Urinary bladder (tissue), 4 donors: ENCODE data around the gene SYNPR. TPM values are rescaled to one million over a fixed set of nuclear protein-coding genes. Genes with fewer than 3 reads are reported as not detected.

Source experiments
- DNase-seq: peaks from one replicate; pipeline ENCODE4 v3.0.0-alpha.2; 2015; ENCODE audit errors: extremely low spot score
- H3K27ac ChIP-seq: one replicate; pipeline ENCODE4 v1.5.1; 2013; ENCODE audit warnings: low read depth, mild to moderate bottlenecking, moderate library complexity
- H3K36me3 ChIP-seq: one replicate; pipeline ENCODE4 v1.6.1; 2013; ENCODE audit warnings: mild to moderate bottlenecking, moderate library complexity; ENCODE audit not compliant: insufficient read depth
- H3K4me1 ChIP-seq: one replicate; pipeline ENCODE4 v1.6.1; 2013; ENCODE audit warnings: mild to moderate bottlenecking, moderate library complexity; ENCODE audit not compliant: insufficient read depth
- H3K4me3 ChIP-seq: one replicate; pipeline ENCODE4 v1.5.1; 2013; ENCODE audit warnings: low read depth, low read length
- WGBS: extraction: QIAGEN DNeasy Blood & Tissue Kit; methylation state at CpG from one replicate; pipeline ENCODE4 v1.1.7; 2013; 5-methylcytosine and 5-hydroxymethylcytosine counted together
- polyA plus RNA-seq: library from polyadenylated mRNA; stranded (reverse); fragments of 200-250 nt; gene quantifications from one replicate; pipeline ENCODE4 v1.2.3, GENCODE V29; 2013
- total RNA-seq: library from RNA; depleted of rRNA; stranded (reverse); fragments of >200 nt; gene quantifications from one replicate; pipeline ENCODE4 v1.2.3, GENCODE V29; 2014
- donor health status: healthy with polysubstance abuse.
- donor health status: healthy.

SYNPR gene
- total and polyA plus RNA-seq, 2 donors = 0.95 TPM; not detected in 1

- H3K4me3 ChIP-seq = no peak overlapping the region
- no peak for DNase-seq
- no peak overlapping the region for H3K27ac ChIP-seq
- H3K36me3 ChIP-seq = no peaks in the 10 kb centered on the region
- no peaks in the 10 kb centered on the region for H3K4me1 ChIP-seq
- WGBS = 66% methylated on average over 2 of the region's 2 CpGs
Measured at GRCh38 chr3:63580151-63580550, 302.0 kb downstream of the SYNPR start.

DNA sequence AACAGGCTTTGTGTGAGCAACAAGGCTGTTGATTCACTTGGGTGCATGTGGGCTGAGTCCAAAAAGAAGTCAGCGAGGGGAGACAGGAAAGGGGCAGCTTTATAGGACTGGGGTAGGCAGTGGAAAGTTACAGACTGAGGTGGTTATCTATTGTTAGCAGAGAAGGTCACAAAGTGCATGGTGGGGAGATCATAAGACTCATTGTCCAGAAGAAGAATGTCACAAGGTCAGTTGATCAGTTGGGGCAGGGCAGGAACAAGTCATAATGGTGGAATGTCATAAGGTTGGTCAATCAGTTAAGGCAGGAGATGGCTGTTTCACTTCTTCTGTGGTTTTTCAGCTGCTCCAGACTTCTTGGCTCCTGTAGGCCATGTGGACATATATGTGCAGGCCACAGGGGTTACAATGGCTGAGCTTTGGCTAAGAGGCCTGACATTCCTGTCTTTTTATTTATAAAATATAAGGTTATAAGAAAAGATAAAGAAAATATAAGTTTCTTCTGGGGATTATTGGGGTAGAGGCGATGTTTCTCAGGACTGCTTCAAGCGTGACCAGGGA is 304.9 kb downstream of the SYNPR start:
- Histone ChIP-seq H3K27ac (no peak overlapping the region), H3K4me1 (no peaks in the 10 kb centered on the region), H3K36me3 (no peaks in the 10 kb centered on the region), H3K4me3 (no peak overlapping the region)
- WGBS = 88% methylated on average over 3 of the region's 3 CpGs
- DNase-seq = no peak

GRCh38 chr3:63584681-63585080 is 306.6 kb downstream of the SYNPR start:
- no peaks in the 10 kb centered on the region for H3K4me1 ChIP-seq
- H3K27ac ChIP-seq = no peak overlapping the region
- no peaks in the 10 kb centered on the region for H3K36me3 ChIP-seq
- H3K4me3 ChIP-seq = no peak overlapping the region
- no peak for DNase-seq
- WGBS = 92% methylated on average over 1 of the region's 1 CpG

DNA sequence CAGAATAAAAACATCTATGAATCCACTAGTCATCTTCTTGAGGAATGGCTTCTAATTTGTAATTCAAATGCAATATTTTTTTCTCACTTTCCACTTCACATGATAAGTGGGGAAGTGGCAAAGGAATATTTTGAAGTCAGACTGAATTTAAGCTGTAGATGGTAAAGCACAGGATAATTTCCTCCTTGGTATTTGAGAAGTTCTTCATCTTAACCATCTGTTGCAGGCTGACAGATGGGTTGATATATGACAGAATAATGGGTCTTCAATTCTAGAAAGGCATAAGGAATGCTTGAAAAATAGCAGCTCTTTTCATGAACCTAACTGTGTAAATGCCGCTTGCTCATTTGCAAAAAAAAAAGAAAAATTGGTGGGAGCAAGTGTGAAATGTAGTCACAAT is 307.8 kb downstream of the SYNPR start:
- Histone ChIP-seq H3K27ac (no peak overlapping the region), H3K36me3 (no peaks in the 10 kb centered on the region), H3K4me3 (no peak overlapping the region), H3K4me1 (no peaks in the 10 kb centered on the region)
- no peak for DNase-seq
- WGBS = 86% methylated on average over 1 of the region's 1 CpG

- WGBS = 95% methylated on average over 1 of the region's 1 CpG
- no peaks in the 10 kb centered on the region for H3K36me3 ChIP-seq
- no peak overlapping the region for H3K27ac ChIP-seq
- no peak overlapping the region for H3K4me3 ChIP-seq
- DNase-seq = no peak
- no peaks in the 10 kb centered on the region for H3K4me1 ChIP-seq
Measured at GRCh38 chr3:63588895-63589294, 310.8 kb downstream of the SYNPR start.

- H3K36me3 ChIP-seq = no peaks in the 10 kb centered on the region
- no peak for DNase-seq
- 59% methylated on average over 2 of the region's 2 CpGs for WGBS
- H3K4me3 ChIP-seq = no peak overlapping the region
- H3K4me1 ChIP-seq = no peaks in the 10 kb centered on the region
- no peak overlapping the region for H3K27ac ChIP-seq
Measured at GRCh38 chr3:63593779-63594178, 315.7 kb downstream of the SYNPR start.

- Histone ChIP-seq H3K4me3 (no peak overlapping the region), H3K4me1 (no peaks in the 10 kb centered on the region), H3K27ac (no peak overlapping the region), H3K36me3 (no peaks in the 10 kb centered on the region)
- no peak for DNase-seq
Measured at GRCh38 chr3:63595221-63595620, 317.1 kb downstream of the SYNPR start.

- no peak for DNase-seq
- no peak overlapping the region for H3K4me3 ChIP-seq
- no peaks in the 10 kb centered on the region for H3K4me1 ChIP-seq
- 61% methylated on average over 2 of the region's 2 CpGs for WGBS
- no peak overlapping the region for H3K27ac ChIP-seq
- H3K36me3 ChIP-seq = no peaks in the 10 kb centered on the region
Measured at GRCh38 chr3:63597019-63597418, 318.9 kb downstream of the SYNPR start.

DNA sequence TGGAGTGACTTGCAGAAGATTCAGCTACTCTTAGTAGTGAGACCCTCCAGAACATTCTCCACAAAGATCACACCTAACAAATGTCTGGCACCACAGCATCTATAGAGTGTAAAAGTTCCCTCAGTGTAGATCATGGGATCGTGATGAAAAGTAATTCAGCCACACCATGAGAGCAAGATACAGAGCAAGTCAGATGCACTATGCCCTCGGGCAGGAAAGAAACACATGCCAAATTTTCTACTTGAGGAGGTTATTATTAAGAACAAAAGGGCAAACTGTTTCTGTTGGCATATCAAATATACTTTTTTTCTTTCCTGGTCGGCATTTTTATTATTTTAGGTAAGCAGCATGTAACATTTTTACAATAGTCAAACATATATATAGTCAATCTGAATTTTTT is 329.6 kb downstream of the SYNPR start:
- Histone ChIP-seq H3K4me1 (no peaks in the 10 kb centered on the region), H3K27ac (no peak overlapping the region), H3K36me3 (no peaks in the 10 kb centered on the region), H3K4me3 (no peak overlapping the region)
- no peak for DNase-seq
- 61% methylated on average over 3 of the region's 3 CpGs for WGBS

DNA sequence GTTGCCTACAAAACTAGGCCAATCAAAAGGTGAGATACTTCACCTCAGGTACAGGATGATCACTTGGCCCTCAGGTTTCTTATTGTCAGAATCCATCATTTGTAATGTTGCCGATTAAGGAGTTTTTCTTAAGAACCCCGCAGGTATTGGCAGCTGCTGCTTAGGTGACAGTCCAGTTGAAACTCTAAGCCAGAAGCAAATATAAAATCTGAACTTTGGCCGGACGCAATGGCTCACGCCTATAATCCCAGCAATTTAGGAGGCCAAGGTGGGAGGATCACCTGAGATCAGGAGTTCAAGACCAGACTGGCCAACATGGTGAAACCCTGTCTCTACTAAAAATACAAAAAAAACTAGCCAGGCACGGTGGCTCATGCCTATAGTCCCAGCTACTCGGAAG is 331.3 kb downstream of the SYNPR start:
- DNase-seq = no peak
- Histone ChIP-seq H3K4me3 (no peak overlapping the region), H3K36me3 (no peaks in the 10 kb centered on the region), H3K27ac (no peak overlapping the region), H3K4me1 (no peaks in the 10 kb centered on the region)
- WGBS = 87% methylated on average over 7 of the region's 7 CpGs

GRCh38 chr3:63609834-63610233 is 331.7 kb downstream of the SYNPR start:
- Histone ChIP-seq H3K4me3 (no peak overlapping the region), H3K36me3 (no peaks in the 10 kb centered on the region), H3K4me1 (no peaks in the 10 kb centered on the region), H3K27ac (no peak overlapping the region)
- DNase-seq = no peak
- WGBS = 89% methylated on average over 4 of the region's 4 CpGs

- Histone ChIP-seq H3K36me3 (no peaks in the 10 kb centered on the region), H3K4me3 (no peak overlapping the region), H3K4me1 (no peaks in the 10 kb centered on the region), H3K27ac (no peak overlapping the region)
- no peak for DNase-seq
- WGBS = 87% methylated on average over 1 of the region's 1 CpG
Measured at GRCh38 chr3:63611382-63611781, 333.3 kb downstream of the SYNPR start.

DNA sequence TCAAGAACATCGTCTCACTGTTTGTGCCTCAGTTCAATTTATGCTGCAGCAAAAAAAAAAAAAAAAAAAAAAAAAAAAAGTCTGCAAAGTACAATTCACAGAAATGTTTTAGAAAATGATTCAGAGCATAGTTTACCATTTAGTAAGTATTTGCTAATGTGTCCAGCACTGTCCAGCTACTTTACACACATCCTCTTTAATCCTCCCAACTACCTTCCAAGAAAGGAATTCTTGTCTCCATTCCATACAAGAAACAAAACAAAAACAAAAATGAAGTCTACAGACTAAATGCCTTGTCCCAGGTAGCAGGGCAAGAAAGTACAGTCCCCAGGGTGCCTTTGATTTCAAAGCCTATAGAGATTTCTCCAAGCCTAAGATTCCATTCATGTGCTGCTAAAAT is 335.5 kb downstream of the SYNPR start:
- 87% methylated on average over 1 of the region's 1 CpG for WGBS
- no peaks in the 10 kb centered on the region for H3K4me1 ChIP-seq
- no peak overlapping the region for H3K27ac ChIP-seq
- DNase-seq = no peak
- no peaks in the 10 kb centered on the region for H3K36me3 ChIP-seq
- no peak overlapping the region for H3K4me3 ChIP-seq

DNA sequence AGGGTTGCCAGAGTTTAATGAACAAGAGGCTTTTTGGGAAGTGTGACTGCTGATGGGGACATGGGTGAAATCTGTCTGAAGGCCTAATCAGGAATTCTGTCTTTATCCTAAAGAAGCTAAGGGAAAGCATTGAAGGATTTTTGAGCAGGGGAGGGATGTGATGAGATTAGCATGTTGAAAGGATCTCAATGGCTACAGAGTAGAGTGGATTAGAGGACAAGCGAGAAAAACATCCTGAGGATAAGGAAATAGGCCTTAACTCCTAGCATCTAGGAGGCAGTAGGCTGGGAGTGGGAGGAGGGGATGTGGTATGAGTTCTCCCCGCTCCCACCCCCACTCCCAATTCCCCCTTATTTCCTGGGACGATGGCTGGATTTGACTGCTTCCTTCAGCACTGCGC is 339.3 kb downstream of the SYNPR start:
- no peak for DNase-seq
- H3K27ac ChIP-seq = no peak overlapping the region
- no peak overlapping the region for H3K4me3 ChIP-seq
- no peaks in the 10 kb centered on the region for H3K4me1 ChIP-seq
- 55% methylated on average over 4 of the region's 4 CpGs for WGBS
- H3K36me3 ChIP-seq = no peaks in the 10 kb centered on the region

DNA sequence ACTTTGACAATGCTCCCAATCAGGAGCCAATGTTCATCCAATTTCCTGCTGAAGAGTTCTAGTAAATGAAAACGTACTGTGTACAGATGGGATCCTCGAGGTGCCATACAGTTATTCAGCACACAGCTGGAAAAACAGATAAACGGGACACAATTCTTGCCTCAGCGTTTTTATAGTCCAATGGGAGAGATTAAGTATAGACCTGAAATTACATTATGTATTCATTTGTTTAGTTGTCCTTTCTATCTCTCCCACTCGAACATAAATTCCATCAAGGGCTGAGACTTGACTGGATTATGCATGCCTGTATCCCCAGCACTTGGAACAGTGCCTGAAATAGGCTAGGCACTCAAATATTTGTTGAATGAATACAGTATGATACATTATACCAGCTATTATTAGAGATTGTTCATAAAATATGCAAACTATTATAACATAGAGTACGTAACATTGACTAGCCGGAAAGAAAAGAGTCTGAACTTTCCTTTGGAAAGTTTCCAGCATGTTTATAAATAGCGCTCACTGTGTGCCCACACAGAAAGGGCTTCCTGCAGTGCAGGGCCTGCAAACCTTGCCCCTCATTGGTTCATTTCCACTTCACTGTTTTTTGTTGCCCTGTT is 346.9 kb downstream of the SYNPR start:
- Histone ChIP-seq H3K27ac (no peak overlapping the region), H3K4me1 (no peaks in the 10 kb centered on the region), H3K36me3 (no peaks in the 10 kb centered on the region), H3K4me3 (no peak overlapping the region)
- peak; percentile 8 for DNase-seq
- 17% methylated on average over 8 of the region's 8 CpGs for WGBS
